ENCODE measurements around the gene MAFG. TPM values are rescaled to one million over a fixed set of nuclear protein-coding genes. Genes with fewer than 3 reads are reported as not detected.
A peak's percentile ranks its signal among the peaks of the same experiment; 100 is the strongest.

Gene MAFG
- total and polyA plus RNA-seq, 2 of the 13 experiments (the other 11 are each of a cell fraction or from before 2014, with no cell fraction given): 14.5 to 20.0 TPM

DNA sequence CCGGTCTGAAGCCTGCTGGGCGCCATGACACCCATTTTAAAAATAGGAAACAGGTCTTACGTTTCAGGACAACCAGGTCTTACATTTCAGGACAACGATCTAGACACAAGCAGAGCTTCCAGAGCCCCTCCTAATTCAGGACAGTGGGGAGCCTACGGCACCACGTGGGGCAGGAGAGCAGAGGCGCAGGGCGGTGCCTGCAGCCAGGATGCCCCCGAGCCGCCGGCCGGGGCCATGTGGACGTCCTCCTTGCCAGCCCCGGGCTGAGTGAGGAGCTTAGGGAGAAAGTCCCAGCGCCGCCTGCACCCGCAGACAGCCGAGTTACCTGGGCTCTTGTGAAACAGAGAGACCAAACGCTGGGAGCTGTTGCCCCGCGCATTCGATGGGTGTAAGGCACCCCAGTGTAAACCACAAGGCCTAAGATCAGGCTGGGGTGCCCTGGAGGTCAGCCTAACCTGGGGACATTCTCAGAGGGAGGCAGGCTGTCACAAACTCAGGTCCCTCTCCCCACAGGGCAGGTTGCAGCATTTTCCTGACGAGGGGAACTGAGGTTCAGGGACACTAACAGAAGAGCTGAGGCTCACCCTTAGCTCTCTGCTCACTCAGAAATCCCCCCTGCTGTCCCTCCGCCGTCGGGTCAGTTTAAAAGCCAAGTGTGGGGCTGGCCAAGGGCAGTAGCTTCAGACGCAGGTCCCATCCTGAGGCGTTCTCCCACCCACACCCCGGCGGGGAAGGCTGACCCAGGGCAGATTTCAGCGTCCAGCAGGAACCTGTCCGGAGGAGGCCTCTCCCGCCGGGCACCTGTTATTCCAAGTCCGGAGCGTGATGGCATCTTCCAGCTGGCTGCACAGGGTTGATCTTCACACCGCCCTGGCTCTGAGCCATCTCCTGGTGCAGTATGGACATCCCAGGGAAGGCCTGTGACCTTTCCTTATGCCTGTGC is 35.2 kb upstream of the MAFG start (continued):
- TF ChIP-seq ZC3H13 (CRISPR knock-in tag; IDR thresholded peaks at IDR 0.05) (peak; percentile 76; the same call in 1 of the 2 replicates), PAWR (CRISPR knock-in tag; IDR thresholded peaks at IDR 0.05; ENCODE audit: borderline replicate concordance) (peak; percentile 49; the same call in 1 of the 2 replicates), MEIS1 (CRISPR knock-in tag; IDR thresholded peaks at IDR 0.05; ENCODE audit: borderline replicate concordance) (0 out of 2 replicates have a peak, but pooled peaks have one; percentile 28), FOSL1 (CRISPR knock-in tag; IDR thresholded peaks at IDR 0.05; ENCODE audit: borderline replicate concordance) (no peak; the same call in 1 of the 2 replicates), SUZ12 (IDR thresholded peaks at IDR 0.05; ENCODE audit: low read depth, low read length) (no peak), SIN3A (IDR thresholded peaks at IDR 0.05; ENCODE audit: borderline replicate concordance, low read depth, low read length) (no peak; the same call in 1 of the 2 replicates), ZNF337 (CRISPR knock-in tag; IDR thresholded peaks at IDR 0.05; ENCODE audit: borderline replicate concordance, low read depth) (no peak)
- TF ChIP-seq, protein P1, sequence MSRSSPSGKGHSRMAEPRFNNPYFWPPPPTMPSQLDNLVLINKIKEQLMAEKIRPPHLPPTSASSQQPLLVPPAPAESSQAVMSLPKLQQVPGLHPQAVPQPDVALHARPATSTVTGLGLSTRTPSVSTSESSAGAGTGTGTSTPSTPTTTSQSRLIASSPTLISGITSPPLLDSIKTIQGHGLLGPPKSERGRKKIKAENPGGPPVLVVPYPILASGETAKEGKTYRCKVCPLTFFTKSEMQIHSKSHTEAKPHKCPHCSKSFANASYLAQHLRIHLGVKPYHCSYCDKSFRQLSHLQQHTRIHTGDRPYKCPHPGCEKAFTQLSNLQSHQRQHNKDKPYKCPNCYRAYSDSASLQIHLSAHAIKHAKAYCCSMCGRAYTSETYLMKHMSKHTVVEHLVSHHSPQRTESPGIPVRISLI (CRISPR knock-in tag; IDR thresholded peaks at IDR 0.05; ENCODE audit: borderline replicate concordance): 0 out of 2 replicates have a peak, but pooled peaks have one; percentile 9
- TF ChIP-seq, protein P2, sequence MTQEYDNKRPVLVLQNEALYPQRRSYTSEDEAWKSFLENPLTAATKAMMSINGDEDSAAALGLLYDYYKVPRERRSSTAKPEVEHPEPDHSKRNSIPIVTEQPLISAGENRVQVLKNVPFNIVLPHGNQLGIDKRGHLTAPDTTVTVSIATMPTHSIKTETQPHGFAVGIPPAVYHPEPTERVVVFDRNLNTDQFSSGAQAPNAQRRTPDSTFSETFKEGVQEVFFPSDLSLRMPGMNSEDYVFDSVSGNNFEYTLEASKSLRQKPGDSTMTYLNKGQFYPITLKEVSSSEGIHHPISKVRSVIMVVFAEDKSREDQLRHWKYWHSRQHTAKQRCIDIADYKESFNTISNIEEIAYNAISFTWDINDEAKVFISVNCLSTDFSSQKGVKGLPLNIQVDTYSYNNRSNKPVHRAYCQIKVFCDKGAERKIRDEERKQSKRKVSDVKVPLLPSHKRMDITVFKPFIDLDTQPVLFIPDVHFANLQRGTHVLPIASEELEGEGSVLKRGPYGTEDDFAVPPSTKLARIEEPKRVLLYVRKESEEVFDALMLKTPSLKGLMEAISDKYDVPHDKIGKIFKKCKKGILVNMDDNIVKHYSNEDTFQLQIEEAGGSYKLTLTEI (CRISPR knock-in tag; conservative IDR thresholded peaks at IDR 0.05): no peak
- TF ChIP-seq, protein P3, sequence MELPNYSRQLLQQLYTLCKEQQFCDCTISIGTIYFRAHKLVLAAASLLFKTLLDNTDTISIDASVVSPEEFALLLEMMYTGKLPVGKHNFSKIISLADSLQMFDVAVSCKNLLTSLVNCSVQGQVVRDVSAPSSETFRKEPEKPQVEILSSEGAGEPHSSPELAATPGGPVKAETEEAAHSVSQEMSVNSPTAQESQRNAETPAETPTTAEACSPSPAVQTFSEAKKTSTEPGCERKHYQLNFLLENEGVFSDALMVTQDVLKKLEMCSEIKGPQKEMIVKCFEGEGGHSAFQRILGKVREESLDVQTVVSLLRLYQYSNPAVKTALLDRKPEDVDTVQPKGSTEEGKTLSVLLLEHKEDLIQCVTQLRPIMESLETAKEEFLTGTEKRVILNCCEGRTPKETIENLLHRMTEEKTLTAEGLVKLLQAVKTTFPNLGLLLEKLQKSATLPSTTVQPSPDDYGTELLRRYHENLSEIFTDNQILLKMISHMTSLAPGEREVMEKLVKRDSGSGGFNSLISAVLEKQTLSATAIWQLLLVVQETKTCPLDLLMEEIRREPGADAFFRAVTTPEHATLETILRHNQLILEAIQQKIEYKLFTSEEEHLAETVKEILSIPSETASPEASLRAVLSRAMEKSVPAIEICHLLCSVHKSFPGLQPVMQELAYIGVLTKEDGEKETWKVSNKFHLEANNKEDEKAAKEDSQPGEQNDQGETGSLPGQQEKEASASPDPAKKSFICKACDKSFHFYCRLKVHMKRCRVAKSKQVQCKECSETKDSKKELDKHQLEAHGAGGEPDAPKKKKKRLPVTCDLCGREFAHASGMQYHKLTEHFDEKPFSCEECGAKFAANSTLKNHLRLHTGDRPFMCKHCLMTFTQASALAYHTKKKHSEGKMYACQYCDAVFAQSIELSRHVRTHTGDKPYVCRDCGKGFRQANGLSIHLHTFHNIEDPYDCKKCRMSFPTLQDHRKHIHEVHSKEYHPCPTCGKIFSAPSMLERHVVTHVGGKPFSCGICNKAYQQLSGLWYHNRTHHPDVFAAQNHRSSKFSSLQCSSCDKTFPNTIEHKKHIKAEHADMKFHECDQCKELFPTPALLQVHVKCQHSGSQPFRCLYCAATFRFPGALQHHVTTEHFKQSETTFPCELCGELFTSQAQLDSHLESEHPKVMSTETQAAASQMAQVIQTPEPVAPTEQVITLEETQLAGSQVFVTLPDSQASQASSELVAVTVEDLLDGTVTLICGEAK (IDR thresholded peaks at IDR 0.05): no peak
- TF ChIP-seq, protein P3 (CRISPR knock-in tag; IDR thresholded peaks at IDR 0.05): no peak
- TF ChIP-seq, protein P4, sequence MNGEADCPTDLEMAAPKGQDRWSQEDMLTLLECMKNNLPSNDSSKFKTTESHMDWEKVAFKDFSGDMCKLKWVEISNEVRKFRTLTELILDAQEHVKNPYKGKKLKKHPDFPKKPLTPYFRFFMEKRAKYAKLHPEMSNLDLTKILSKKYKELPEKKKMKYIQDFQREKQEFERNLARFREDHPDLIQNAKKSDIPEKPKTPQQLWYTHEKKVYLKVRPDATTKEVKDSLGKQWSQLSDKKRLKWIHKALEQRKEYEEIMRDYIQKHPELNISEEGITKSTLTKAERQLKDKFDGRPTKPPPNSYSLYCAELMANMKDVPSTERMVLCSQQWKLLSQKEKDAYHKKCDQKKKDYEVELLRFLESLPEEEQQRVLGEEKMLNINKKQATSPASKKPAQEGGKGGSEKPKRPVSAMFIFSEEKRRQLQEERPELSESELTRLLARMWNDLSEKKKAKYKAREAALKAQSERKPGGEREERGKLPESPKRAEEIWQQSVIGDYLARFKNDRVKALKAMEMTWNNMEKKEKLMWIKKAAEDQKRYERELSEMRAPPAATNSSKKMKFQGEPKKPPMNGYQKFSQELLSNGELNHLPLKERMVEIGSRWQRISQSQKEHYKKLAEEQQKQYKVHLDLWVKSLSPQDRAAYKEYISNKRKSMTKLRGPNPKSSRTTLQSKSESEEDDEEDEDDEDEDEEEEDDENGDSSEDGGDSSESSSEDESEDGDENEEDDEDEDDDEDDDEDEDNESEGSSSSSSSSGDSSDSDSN (CRISPR knock-in tag; IDR thresholded peaks at IDR 0.05): peak; percentile 71

All from HepG2 (cell line).